HepG2 (cell line): ENCODE data around the gene THOP1. TPM values are rescaled to one million over a fixed set of nuclear protein-coding genes. Genes with fewer than 3 reads are reported as not detected.

Experiments used
- ATAC-seq: fragments of 200-7000 bp; cut with Tn5 transposase; 3 replicates; pipeline ENCODE4 v1.9.1; 2020; ENCODE audit warnings: mild to moderate bottlenecking, moderate library complexity
- BruUV-seq: library from RNA; stranded (reverse); fragments of 400-500 nt; replicated peaks from 2 replicates; lab custom pipeline; 2021; lab: Mats Ljungman, UMichigan
- CTCF ChIA-PET: fragments of 300-600 bp; formaldehyde crosslinking; extraction: SDS; loops from one replicate; lab custom pipeline; 2021; ENCODE audit warnings: low total read pairs, inconsistent platforms, low intra/inter-chr PET ratio; lab: Yijun Ruan, JAX
- POLR2A ChIA-PET: fragments of 350-600 bp; sonication (Branson Sonifier 250); formaldehyde crosslinking; loops from one replicate; lab custom pipeline; 2020; ENCODE audit warnings: antibody characterized with exemption, inconsistent platforms; lab: Yijun Ruan, JAX
- DNase-seq: peaks from one replicate; pipeline ENCODE4 v3.0.0-alpha.2; 2015; ENCODE audit warnings: low spot score
- FAIRE-seq: peaks from 3 replicates; lab custom pipeline; 2011; peaks lifted over from hg19 to GRCh38; lab: Jason Lieb, UNC
- H2AFZ ChIP-seq: one replicate; pipeline ENCODE4 v1.6.1; 2011; ENCODE audit warnings: low read length, inconsistent platforms
- H3K27ac ChIP-seq: fragments of 300-600 bp; 3 replicates; pipeline ENCODE4 v1.8.0; 2011; ENCODE audit warnings: mixed run types, mild to moderate bottlenecking, mixed read lengths, low read length, inconsistent platforms; ENCODE audit not compliant: insufficient read depth; ENCODE audit errors: extremely low read length
- H3K27me3 ChIP-seq, 2 experiments: fragments of 200-600 bp in 1 of 2; 2 replicates in 1 of 2; 3 replicates in 1 of 2; pipeline versions ENCODE4 v1.6.0 to v1.8.0; 2011; ENCODE audit warnings: low read length in 2 of 2, mild to moderate bottlenecking in 2 of 2, moderate library complexity in 2 of 2, inconsistent platforms in 1 of 2; ENCODE audit not compliant: insufficient read depth in 2 of 2, control insufficient read depth in 1 of 2
- H3K36me3 ChIP-seq, 2 experiments: fragments of 200-600 bp in 1 of 2; replicated peaks in 1 of 2; 2 replicates in 1 of 2; 3 replicates in 1 of 2; pipeline versions ENCODE4 v1.5.1 to v1.8.0; 2011; ENCODE audit warnings: low read length in 2 of 2, inconsistent platforms in 1 of 2; ENCODE audit not compliant: insufficient read depth in 2 of 2, control insufficient read depth in 1 of 2
- H3K4me1 ChIP-seq: 2 replicates; pipeline ENCODE4 v1.5.1; 2012; ENCODE audit warnings: low read length, inconsistent platforms; ENCODE audit not compliant: insufficient read depth
- H3K4me2 ChIP-seq: 2 replicates; pipeline ENCODE4 v1.6.0; 2011; ENCODE audit warnings: low read depth, low read length, inconsistent platforms
- H3K4me3 ChIP-seq, 3 experiments: fragments of 200-600 bp in 1 of 3; sonication (generic), shearing (Covaris generic) in 1 of 3; replicated peaks in 1 of 3; 2 replicates each; pipeline ENCODE4 v1.5.1; 2011 to 2016; ENCODE audit warnings: low read length in 3 of 3, inconsistent platforms in 2 of 3, low read depth in 2 of 3, mild to moderate bottlenecking in 2 of 3, control low read depth in 1 of 3, mixed read lengths in 1 of 3; ENCODE audit not compliant: insufficient read depth in 1 of 3
- H3K79me2 ChIP-seq: one replicate; pipeline ENCODE4 v1.6.1; 2011; ENCODE audit warnings: low read length, inconsistent platforms; ENCODE audit not compliant: insufficient read depth
- H3K9ac ChIP-seq: 2 replicates; pipeline ENCODE4 v1.6.0; 2011; ENCODE audit warnings: mild to moderate bottlenecking, low read depth, low read length, inconsistent platforms; ENCODE audit not compliant: insufficient read depth
- H3K9me3 ChIP-seq: 2 replicates; pipeline ENCODE4 v1.5.1; 2012; ENCODE audit warnings: mild to moderate bottlenecking, low read length
- H4K20me1 ChIP-seq: 2 replicates; pipeline ENCODE4 v1.6.0; 2011; ENCODE audit warnings: inconsistent platforms, mild to moderate bottlenecking, low read length, moderate library complexity; ENCODE audit not compliant: insufficient read depth
- ZBTB40 ChIP-seq, 2 experiments: fragments of 450-650 bp in 1 of 2; sonication (generic) in 1 of 2; formaldehyde crosslinking in 1 of 2; IDR thresholded peaks; 2 replicates each; pipeline versions ENCODE4 v1.6.1 to v1.8.0; 2016 to 2022; ENCODE audit warnings: antibody characterized with exemption in 1 of 2, mild to moderate bottlenecking in 1 of 2, missing genetic modification reagents in 1 of 2
- ZKSCAN8 ChIP-seq: IDR thresholded peaks from 2 replicates; pipeline ENCODE4 v1.6.1; 2016; ENCODE audit warnings: borderline replicate concordance, missing genetic modification reagents, missing compliant biosample characterization
- ZNF160 ChIP-seq: sonication (generic); formaldehyde crosslinking; IDR thresholded peaks from 2 replicates; pipeline ENCODE4 v1.8.0; 2022; ENCODE audit warnings: mild to moderate bottlenecking, inconsistent platforms, missing genetic modification reagents
- ZNF496 ChIP-seq: sonication (generic); formaldehyde crosslinking; IDR thresholded peaks from 2 replicates; pipeline ENCODE4 v1.8.1; 2023; ENCODE audit warnings: mild to moderate bottlenecking, moderate library complexity, missing genetic modification reagents; ENCODE audit not compliant: insufficient replicate concordance
- ZNF644 ChIP-seq: IDR thresholded peaks from 2 replicates; pipeline ENCODE4 v1.6.1; 2016; ENCODE audit warnings: low read depth
- WGBS: methylation state at CpG from one replicate; pipeline ENCODE4 v1.1.6; 2017; ENCODE audit warnings: low lambda C conversion rate; 5-methylcytosine and 5-hydroxymethylcytosine counted together
- in situ Hi-C: cut with HindIII; loops from 2 replicates; pipeline ENCODE4 v1.10.0; 2017; ENCODE audit warnings: low pct_unique_long_range_greater_than_20kb; ENCODE audit not compliant: extremely low pct_ligation_motif_present
- intact Hi-C: fragments of 100-400 bp; cut with micrococcal nuclease; formaldehyde crosslinking; loops from one replicate; pipeline ENCODE4 v1.10.0; 2022; ENCODE audit not compliant: unreplicated experiment
- polyA plus RNA-seq, 8 experiments: library from polyadenylated mRNA; depleted of rRNA in 3 of 8; stranded (reverse) in 7 of 8; unstranded in 1 of 8; fragments of >200 nt; fragmentation: Illumina TruSeq in 4 of 8; extraction: Trizol in 4 of 8; gene quantifications; 2 replicates each; pipeline versions ENCODE4 v1.2.1 to v1.2.3, GENCODE V29; 2011 to 2016; ENCODE audit warnings: low read depth in 4 of 8, missing spikeins in 1 of 8, mixed read lengths in 1 of 8; ENCODE audit not compliant: insufficient read depth in 1 of 8
- total RNA-seq, 5 experiments: library from RNA; depleted of rRNA; stranded (reverse); fragments of >200 nt; fragmentation: Illumina TruSeq; extraction: Trizol; gene quantifications; 2 replicates each; pipeline ENCODE4 v1.2.3, GENCODE V29; 2016; ENCODE audit warnings: low read depth in 1 of 5

THOP1 gene
- total and polyA plus RNA-seq, 2 of the 13 experiments (the other 11 are each of a cell fraction or from before 2014, with no cell fraction given) = 74.4 to 116 TPM

- ChIA-PET POLR2A (no interaction called here), CTCF (no interaction called here)
- no peak for ATAC-seq
- FAIRE-seq = no peak
- peaks cover 38 to 67% of the 10 kb centered on the region in 2 experiments; a peak in 4 of 5 replicates for H3K36me3 ChIP-seq
- H3K79me2 ChIP-seq = no peaks in the 10 kb centered on the region
- no TSS peak for BruUV-seq
- no peak overlapping the region for H3K4me3 ChIP-seq
- in situ Hi-C loops = no loop called here
- no peak for DNase-seq
- no peaks in the 10 kb centered on the region for H4K20me1 ChIP-seq
- H3K4me1 ChIP-seq = no peaks in the 10 kb centered on the region
- no peak overlapping the region for H3K27ac ChIP-seq
- TF ChIP-seq ZBTB40 (IDR thresholded peaks at IDR 0.05) = no peak
- TF ChIP-seq ZBTB40 (CRISPR knock-in tag; IDR thresholded peaks at IDR 0.05) = peak; percentile 98
- TF ChIP-seq ZNF160 (CRISPR knock-in tag) = no peak
- no peak for TF ChIP-seq ZKSCAN8 (CRISPR knock-in tag)
- no peak for TF ChIP-seq ZNF644 (CRISPR knock-in tag)
- TF ChIP-seq ZNF496 (CRISPR knock-in tag) = no peak
- TF ChIP-seq, all 625 proteins: peak for 1
- H3K9me3 ChIP-seq = no peaks in the 10 kb centered on the region
- H3K27me3 ChIP-seq = no peaks in the 10 kb centered on the region
- WGBS = 95% methylated on average over 4 of the region's 7 CpGs
- H2AFZ ChIP-seq = no peak overlapping the region
- intact Hi-C loops = no loop called here
- H3K9ac ChIP-seq = no peak overlapping the region
- no peak overlapping the region for H3K4me2 ChIP-seq
These were observed 25.3 kb upstream of the THOP1 start for GRCh38 chr19:2759965-2760364.
